Activated T-cell treated with anti-CD3 and anti-CD28 coated beads, Interleukin-2, amount 50 U/mL, for 72 hours (primary cell): ENCODE results near the gene LDLR. TPM values are rescaled to one million over a fixed set of nuclear protein-coding genes. Genes with fewer than 3 reads are reported as not detected.
"Not testable (repeated sequence)": the region's sequence is repeated elsewhere in the genome, so short reads cannot be mapped to it uniquely, and the experiment has no call there.

Experiments
- ATAC-seq, 2 donors: fragments of 150-1000 bp; cut with Tn5 transposase; replicated peaks in 1 of 2; 2 replicates each; pipeline ENCODE4 v1.10.0; 2021; ENCODE audit warnings: moderate library complexity in 2 of 2, mild to moderate bottlenecking in 1 of 2
- DNase-seq, 2 donors: peaks; one replicate each; pipeline ENCODE4 v3.0.0; 2021 to 2022; ENCODE audit warnings: mixed read lengths in 1 of 2
- H3K27ac Mint-ChIP-seq: one replicate; pipeline ENCODE4 v1.8.0; 2022; ENCODE audit warnings: mild to moderate bottlenecking, moderate library complexity, mixed read lengths
- H3K27me3 Mint-ChIP-seq: one replicate; pipeline ENCODE4 v1.8.0; 2022; ENCODE audit warnings: low read depth, mixed read lengths
- H3K36me3 Mint-ChIP-seq, 2 donors: one replicate each; pipeline ENCODE4 v1.8.0; 2022; ENCODE audit warnings: mixed read lengths in 2 of 2, mild to moderate bottlenecking in 1 of 2; ENCODE audit not compliant: insufficient read depth in 2 of 2
- H3K4me1 Mint-ChIP-seq: one replicate; pipeline ENCODE4 v1.8.0; 2022; ENCODE audit warnings: low read depth, mixed read lengths
- H3K4me3 Mint-ChIP-seq, 2 donors: one replicate each; pipeline ENCODE4 v1.8.0; 2022; ENCODE audit warnings: mild to moderate bottlenecking in 2 of 2, mixed read lengths in 2 of 2, moderate library complexity in 2 of 2
- H3K9me3 Mint-ChIP-seq, 2 donors: one replicate each; pipeline ENCODE4 v1.8.0; 2022; ENCODE audit warnings: mixed read lengths in 2 of 2
- total RNA-seq, 2 donors: library from RNA; stranded (reverse); gene quantifications; one replicate each; pipeline ENCODE4 v1.2.3, GENCODE V29; 2022

The LDLR gene
- total RNA-seq, 2 donors from 2014 or later, result 23.3 to 31.0 TPM

GRCh38 chr19:11088506-11089253, 583 bp upstream of the LDLR start:
- peaks cover 55% of the 10 kb centered on the region for H3K4me1 Mint-ChIP-seq

GRCh38 chr19:11090014-11090263, 676 bp downstream of the LDLR start:
- not testable (repeated sequence) for H3K9me3 Mint-ChIP-seq, DNase-seq, H3K27me3 Mint-ChIP-seq
- H3K4me3 Mint-ChIP-seq, result peak overlapping the region; percentile 96 to 98
- H3K36me3 Mint-ChIP-seq, result peaks cover under 1 to 14% of the 10 kb centered on the region in 2 donors
- H3K27ac Mint-ChIP-seq, result peak overlapping the region; percentile 45
- H3K4me1 Mint-ChIP-seq, result peaks cover 59% of the 10 kb centered on the region
- ATAC-seq, result peak in 1 of 2 donors; percentile 7

More at GRCh38 chr19:11088506-11089253, 583 bp upstream of the LDLR start:
- Mint-ChIP-seq H3K9me3 (no peaks in the 10 kb centered on the region), H3K4me3 (peak overlapping the region; percentile 96 to 98), H3K27ac (peak overlapping the region; percentile 45), H3K36me3 (peaks cover 0 to 10% of the 10 kb centered on the region in 2 donors), H3K27me3 (no peaks in the 10 kb centered on the region)
- DNase-seq (no peak), ATAC-seq (no peak)

GRCh38 chr19:11090264-11090996, 1.2 kb downstream of the LDLR start:
- DNase-seq, result peak; percentile 98 to 100
- Mint-ChIP-seq H3K27ac (peak overlapping the region; percentile 72), H3K27me3 (no peaks in the 10 kb centered on the region), H3K36me3 (peaks cover 2 to 17% of the 10 kb centered on the region in 2 donors), H3K4me3 (peak overlapping the region; percentile 96 to 98), H3K9me3 (no peaks in the 10 kb centered on the region), H3K4me1 (peaks cover 59% of the 10 kb centered on the region)
- ATAC-seq, result peak; percentile 88

- Mint-ChIP-seq H3K27ac (peak overlapping the region; percentile 72), H3K9me3 (no peaks in the 10 kb centered on the region), H3K27me3 (no peaks in the 10 kb centered on the region), H3K4me1 (peaks cover 63% of the 10 kb centered on the region), H3K36me3 (peaks cover 2 to 20% of the 10 kb centered on the region in 2 donors), H3K4me3 (peak overlapping the region; percentile 96 to 98)
- no peak for DNase-seq
- ATAC-seq, result no peak
Observed at GRCh38 chr19:11090997-11091702, 1.9 kb downstream of the LDLR start.

- Mint-ChIP-seq H3K4me1 (peaks cover 69% of the 10 kb centered on the region), H3K27ac (peak overlapping the region; percentile 72), H3K36me3 (peaks cover 4 to 25% of the 10 kb centered on the region in 2 donors), H3K9me3 (peaks cover 0 to 2% of the 10 kb centered on the region in 2 donors), H3K27me3 (no peaks in the 10 kb centered on the region), H3K4me3 (peak overlapping the region; percentile 96 to 98)
- DNase-seq (peak; percentile 46 to 56), ATAC-seq (no peak)
Observed at GRCh38 chr19:11091703-11092153, 2.5 kb downstream of the LDLR start.

- peaks cover 4 to 25% of the 10 kb centered on the region in 2 donors for H3K36me3 Mint-ChIP-seq
- peak overlapping the region; percentile 96 to 98 for H3K4me3 Mint-ChIP-seq
- peaks cover 73% of the 10 kb centered on the region for H3K4me1 Mint-ChIP-seq
- peak overlapping the region; percentile 95 for H3K27ac Mint-ChIP-seq
- H3K9me3 Mint-ChIP-seq, result peaks cover 0 to 2% of the 10 kb centered on the region in 2 donors
- ATAC-seq, result peak; percentile 20 to 24
- peak; percentile 39 to 51 for DNase-seq
- no peaks in the 10 kb centered on the region for H3K27me3 Mint-ChIP-seq
Observed at GRCh38 chr19:11092181-11092538, 2.9 kb downstream of the LDLR start.

GRCh38 chr19:11093689-11094238, 4.5 kb downstream of the LDLR start:
- H3K4me1 Mint-ChIP-seq, result peaks cover 76% of the 10 kb centered on the region
- H3K27ac Mint-ChIP-seq, result peak overlapping the region; percentile 95
- peaks cover 4 to 25% of the 10 kb centered on the region in 2 donors for H3K36me3 Mint-ChIP-seq
- ATAC-seq, result no peak
- peaks cover 0 to 2% of the 10 kb centered on the region in 2 donors for H3K9me3 Mint-ChIP-seq
- no peak for DNase-seq
- H3K4me3 Mint-ChIP-seq, result peak overlapping the region; percentile 96 to 98
- H3K27me3 Mint-ChIP-seq, result no peaks in the 10 kb centered on the region

- no peak for DNase-seq
- Mint-ChIP-seq H3K27ac (peak overlapping the region; percentile 44), H3K27me3 (no peaks in the 10 kb centered on the region), H3K4me1 (peaks cover 70% of the 10 kb centered on the region), H3K4me3 (peak overlapping the region; percentile 61 to 73), H3K36me3 (peaks cover 6 to 27% of the 10 kb centered on the region in 2 donors), H3K9me3 (peaks cover 0 to 2% of the 10 kb centered on the region in 2 donors)
- no peak for ATAC-seq
Observed at GRCh38 chr19:11094520-11094894, 5.2 kb downstream of the LDLR start.

- DNase-seq, result peak; percentile 51 to 59
- H3K27ac Mint-ChIP-seq, result peak overlapping the region; percentile 95
- H3K4me1 Mint-ChIP-seq, result peaks cover 64% of the 10 kb centered on the region
- H3K27me3 Mint-ChIP-seq, result no peaks in the 10 kb centered on the region
- peak overlapping the region; percentile 73 to 85 for H3K4me3 Mint-ChIP-seq
- peaks cover 10 to 41% of the 10 kb centered on the region in 2 donors for H3K36me3 Mint-ChIP-seq
- peak; percentile 52 to 64 for ATAC-seq
- H3K9me3 Mint-ChIP-seq, result peaks cover 0 to 2% of the 10 kb centered on the region in 2 donors
Observed at GRCh38 chr19:11096210-11096841, 7.1 kb downstream of the LDLR start.

- H3K36me3 Mint-ChIP-seq, result peaks cover 10 to 43% of the 10 kb centered on the region in 2 donors
- not testable (repeated sequence) for H3K27me3 Mint-ChIP-seq, ATAC-seq, H3K4me3 Mint-ChIP-seq, H3K27ac Mint-ChIP-seq, DNase-seq, H3K9me3 Mint-ChIP-seq
- H3K4me1 Mint-ChIP-seq, result peaks cover 55% of the 10 kb centered on the region
Observed at GRCh38 chr19:11097367-11097766, 8.1 kb downstream of the LDLR start.

GRCh38 chr19:11098327-11098726, 9.1 kb downstream of the LDLR start:
- H3K4me1 Mint-ChIP-seq, result peaks cover 46% of the 10 kb centered on the region
- peaks cover 0 to 2% of the 10 kb centered on the region in 2 donors for H3K9me3 Mint-ChIP-seq
- DNase-seq (no peak), ATAC-seq (no peak)
- H3K27ac Mint-ChIP-seq, result no peak overlapping the region
- H3K27me3 Mint-ChIP-seq, result no peaks in the 10 kb centered on the region
- H3K4me3 Mint-ChIP-seq, result no peak overlapping the region
- peaks cover 10 to 45% of the 10 kb centered on the region in 2 donors for H3K36me3 Mint-ChIP-seq

- H3K36me3 Mint-ChIP-seq, result peaks cover 12 to 46% of the 10 kb centered on the region in 2 donors
- no peak overlapping the region for H3K4me3 Mint-ChIP-seq
- H3K27ac Mint-ChIP-seq, result peak overlapping the region; percentile 88
Observed at GRCh38 chr19:11098861-11099260, 9.6 kb downstream of the LDLR start.

More at GRCh38 chr19:11098861-11099260, 9.6 kb downstream of the LDLR start:
- peaks cover 0 to 2% of the 10 kb centered on the region in 2 donors for H3K9me3 Mint-ChIP-seq
- no peaks in the 10 kb centered on the region for H3K27me3 Mint-ChIP-seq
- H3K4me1 Mint-ChIP-seq, result peaks cover 40% of the 10 kb centered on the region
- DNase-seq (no peak), ATAC-seq (no peak)
